ENCODE results near the gene PPARD. TPM values are rescaled to one million over a fixed set of nuclear protein-coding genes. Genes with fewer than 3 reads are reported as not detected.
"Not testable (repeated sequence)": the region's sequence is repeated elsewhere in the genome, so short reads cannot be mapped to it uniquely, and the experiment has no call there.

The PPARD gene
- total RNA-seq, 2 experiments from 2014 or later, result 23.1 to 23.4 TPM

- peaks cover 37% of the 10 kb centered on the region for H3K36me3 Mint-ChIP-seq (ENCODE audit: low read depth)
- ChIA-PET CTCF (interaction anchor here (0.6 kb wide), 1 partner anchor 21 kb away, joined by 3 read pairs; no protein-coding TSS in a partner anchor), POLR2A (no interaction called here)
- H3K27me3 Mint-ChIP-seq, result no peaks in the 10 kb centered on the region
- no peaks in the 10 kb centered on the region for H3K4me1 Mint-ChIP-seq
- H3K27ac Mint-ChIP-seq, result no peak overlapping the region
- peaks cover 19% of the 10 kb centered on the region for H3K9me3 Mint-ChIP-seq
- no peak for DNase-seq
- no peak overlapping the region for H3K4me3 Mint-ChIP-seq
These were observed 85.5 kb downstream of the PPARD start for GRCh38 chr6:35427851-35428321.

DNA sequence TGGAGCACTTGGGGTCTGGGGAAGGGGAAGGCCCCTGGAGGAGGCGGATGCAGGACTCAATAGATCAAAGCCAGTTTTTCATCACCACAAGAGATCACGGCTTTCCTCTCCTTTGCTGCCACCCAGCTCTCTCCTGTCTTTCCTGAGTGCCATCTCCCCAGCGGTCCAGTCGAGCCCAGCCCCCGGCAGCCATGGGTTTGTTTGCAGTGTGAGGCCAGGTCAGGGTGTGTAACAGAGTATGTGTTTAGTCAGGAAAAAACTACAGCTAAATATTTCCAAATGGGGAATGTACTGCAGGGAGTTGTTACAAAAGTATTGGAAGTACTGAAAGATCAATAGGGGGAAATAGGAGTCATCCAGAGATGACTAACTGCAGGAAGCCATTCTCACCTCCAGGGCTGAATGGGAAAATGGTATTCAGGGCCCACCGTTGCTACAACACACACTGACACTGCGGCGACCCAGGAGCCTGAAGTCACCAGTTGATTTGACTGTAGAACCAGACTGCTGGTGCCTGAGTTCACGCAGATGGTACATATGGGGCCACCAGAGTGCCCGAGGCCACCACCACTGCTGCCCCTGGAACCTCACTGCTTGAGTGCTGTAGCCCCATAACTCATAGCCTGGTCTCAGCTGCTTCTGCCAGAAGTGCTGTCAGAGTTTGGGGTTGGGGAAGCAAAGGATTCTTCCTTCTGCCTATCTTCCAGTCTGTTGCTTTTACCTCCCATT lies 86.2 kb downstream of the PPARD start:
- no peak for DNase-seq
- Mint-ChIP-seq H3K9me3 (peaks cover 19% of the 10 kb centered on the region), H3K27me3 (no peaks in the 10 kb centered on the region), H3K27ac (no peak overlapping the region), H3K4me3 (no peak overlapping the region), H3K36me3 (ENCODE audit: low read depth) (peaks cover 37% of the 10 kb centered on the region), H3K4me1 (no peaks in the 10 kb centered on the region)
- POLR2A ChIA-PET, result no interaction called here
- CTCF ChIA-PET, result interaction anchor here (0.6 kb wide), 1 partner anchor 21 kb away, joined by 3 read pairs; no protein-coding TSS in a partner anchor

GRCh38 chr6:35429463-35429862 lies 87.1 kb downstream of the PPARD start:
- Mint-ChIP-seq H3K27ac (no peak overlapping the region), H3K4me3 (no peak overlapping the region), H3K4me1 (no peaks in the 10 kb centered on the region), H3K36me3 (ENCODE audit: low read depth) (peaks cover 37% of the 10 kb centered on the region), H3K9me3 (peaks cover 19% of the 10 kb centered on the region), H3K27me3 (no peaks in the 10 kb centered on the region)
- no peak for DNase-seq
- CTCF ChIA-PET, result interaction anchor here (0.9 kb wide), 1 partner anchor 20 kb away, joined by 3 read pairs; no protein-coding TSS in a partner anchor
- POLR2A ChIA-PET, result no interaction called here

- CTCF ChIA-PET, result interaction anchor here (1.1 to 1.7 kb wide), 3 partner anchors 12 to 136 kb away, joined by 3 to 5 read pairs (median 4); no protein-coding TSS in a partner anchor
- no peak for DNase-seq
- H3K36me3 Mint-ChIP-seq (ENCODE audit: low read depth), result peaks cover 18% of the 10 kb centered on the region
- no peaks in the 10 kb centered on the region for H3K27me3 Mint-ChIP-seq
- H3K27ac Mint-ChIP-seq, result no peak overlapping the region
- POLR2A ChIA-PET, result interaction anchor here (2.0 kb wide), 1 partner anchor 12 kb away, joined by 6 read pairs; no protein-coding TSS in a partner anchor
- no peak overlapping the region for H3K4me3 Mint-ChIP-seq
- no peaks in the 10 kb centered on the region for H3K4me1 Mint-ChIP-seq
- H3K9me3 Mint-ChIP-seq, result peaks cover 19% of the 10 kb centered on the region
These were observed 89.9 kb downstream of the PPARD start for GRCh38 chr6:35432291-35432690.

DNA sequence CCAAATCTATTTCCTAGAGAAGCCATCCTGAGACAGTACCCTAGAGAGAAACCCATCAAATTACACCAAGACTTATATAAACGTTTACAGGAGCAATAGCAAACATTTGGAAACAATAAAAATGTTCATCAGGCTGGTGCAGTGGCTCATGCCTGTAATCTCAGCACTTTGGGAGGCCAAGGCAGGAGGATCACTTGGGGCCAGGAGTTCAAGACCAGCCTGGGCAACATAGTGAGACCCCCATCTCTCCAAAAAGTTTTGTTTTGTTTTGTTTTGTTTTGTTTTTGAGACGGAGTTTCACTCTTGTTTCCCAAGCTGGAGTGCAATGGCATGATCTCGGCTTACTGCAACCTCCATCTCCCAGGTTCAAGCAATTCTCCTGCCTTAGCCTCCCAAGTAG lies 90.3 kb downstream of the PPARD start:
- H3K27me3 Mint-ChIP-seq, DNase-seq, H3K4me3 Mint-ChIP-seq, H3K27ac Mint-ChIP-seq, H3K4me1 Mint-ChIP-seq: not testable (repeated sequence)
- H3K36me3 Mint-ChIP-seq (ENCODE audit: low read depth), result peaks cover 18% of the 10 kb centered on the region
- POLR2A ChIA-PET, result interaction anchor here (2.0 kb wide), 1 partner anchor 13 kb away, joined by 6 read pairs; no protein-coding TSS in a partner anchor
- H3K9me3 Mint-ChIP-seq, result peaks cover 19% of the 10 kb centered on the region
- CTCF ChIA-PET, result interaction anchor here (1.1 to 1.7 kb wide), 3 partner anchors 12 to 137 kb away, joined by 3 to 5 read pairs (median 4); no protein-coding TSS in a partner anchor

- DNase-seq, result no peak
- no peaks in the 10 kb centered on the region for H3K27me3 Mint-ChIP-seq
- H3K4me1 Mint-ChIP-seq, result no peaks in the 10 kb centered on the region
- POLR2A ChIA-PET, result no interaction called here
- no peak overlapping the region for H3K4me3 Mint-ChIP-seq
- CTCF ChIA-PET, result interaction anchor here (0.5 kb wide), 1 partner anchor 110 kb away, joined by 3 read pairs; no protein-coding TSS in a partner anchor
- H3K36me3 Mint-ChIP-seq (ENCODE audit: low read depth), result no peaks in the 10 kb centered on the region
- peaks cover 2% of the 10 kb centered on the region for H3K9me3 Mint-ChIP-seq
- H3K27ac Mint-ChIP-seq, result no peak overlapping the region
These were observed 92.9 kb downstream of the PPARD start for GRCh38 chr6:35435074-35435837.

DNA sequence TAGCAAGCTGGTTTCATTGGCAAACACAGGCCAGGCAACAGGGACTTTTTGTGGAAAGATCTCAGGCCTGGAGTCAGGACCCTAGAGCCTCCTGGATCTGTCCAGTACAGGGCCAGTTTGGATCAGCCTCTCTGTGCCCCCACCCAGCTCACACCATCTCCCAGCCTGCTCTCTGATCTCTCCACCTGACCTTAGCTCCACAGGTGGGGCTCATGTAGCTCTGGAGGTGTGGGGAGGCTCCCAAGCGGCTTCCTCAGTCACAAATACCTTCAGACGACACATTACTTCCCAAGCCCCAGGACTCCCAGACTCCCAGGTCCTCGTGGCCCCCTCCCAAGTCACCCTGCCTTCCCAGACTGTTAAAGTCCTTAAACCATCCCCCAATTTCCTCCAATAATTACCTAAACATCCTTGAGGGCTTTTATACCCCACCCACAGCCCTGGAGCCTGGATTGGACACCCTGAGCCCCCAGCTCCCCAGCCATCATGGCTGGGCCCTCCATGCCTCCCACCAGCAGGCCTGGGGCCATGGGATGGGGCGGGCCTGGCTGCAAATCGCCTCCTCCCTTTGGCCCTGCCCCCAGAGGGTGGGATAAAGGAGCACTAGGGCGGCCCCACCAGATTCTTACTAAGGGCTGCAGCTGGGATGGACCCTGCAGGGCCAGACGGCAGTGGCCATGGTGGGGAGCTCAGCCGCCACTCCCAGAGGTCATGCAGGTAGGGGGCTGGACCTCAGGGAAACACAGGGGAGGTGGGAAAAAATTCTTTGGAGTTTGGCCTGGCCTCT lies 93.9 kb downstream of the PPARD start:
- CTCF ChIA-PET, result no interaction called here
- Mint-ChIP-seq H3K4me3 (no peak overlapping the region), H3K4me1 (no peaks in the 10 kb centered on the region), H3K27ac (no peak overlapping the region), H3K36me3 (ENCODE audit: low read depth) (no peaks in the 10 kb centered on the region), H3K27me3 (no peaks in the 10 kb centered on the region), H3K9me3 (no peaks in the 10 kb centered on the region)
- no peak for DNase-seq
- POLR2A ChIA-PET, result no interaction called here

GRCh38 chr6:35438378-35439065 lies 96.2 kb downstream of the PPARD start:
- H3K27me3 Mint-ChIP-seq; H3K4me1 Mint-ChIP-seq; CTCF ChIA-PET; H3K27ac Mint-ChIP-seq; H3K36me3 Mint-ChIP-seq (ENCODE audit: low read depth); DNase-seq; H3K4me3 Mint-ChIP-seq; POLR2A ChIA-PET; H3K9me3 Mint-ChIP-seq: not testable (repeated sequence)

GRCh38 chr6:35439308-35439707 lies 97.0 kb downstream of the PPARD start:
- H3K27ac Mint-ChIP-seq, result no peak overlapping the region
- no peak overlapping the region for H3K4me3 Mint-ChIP-seq
- no peak for DNase-seq
- H3K9me3 Mint-ChIP-seq, result no peaks in the 10 kb centered on the region
- no peaks in the 10 kb centered on the region for H3K27me3 Mint-ChIP-seq
- ChIA-PET POLR2A (no interaction called here), CTCF (no interaction called here)
- H3K36me3 Mint-ChIP-seq (ENCODE audit: low read depth), result no peaks in the 10 kb centered on the region
- H3K4me1 Mint-ChIP-seq, result no peaks in the 10 kb centered on the region

GRCh38 chr6:35441205-35441604 lies 98.8 kb downstream of the PPARD start:
- ChIA-PET CTCF (interaction anchor here (0.7 kb wide), 1 partner anchor 143 kb away, joined by 3 read pairs; the partner anchor contains the start of gene DEF6), POLR2A (interaction anchor here (0.7 kb wide), 1 partner anchor 97 kb away, joined by 3 read pairs; no protein-coding TSS in a partner anchor)
- Mint-ChIP-seq H3K9me3 (no peaks in the 10 kb centered on the region), H3K4me1 (peaks cover 9% of the 10 kb centered on the region), H3K27ac (no peak overlapping the region), H3K36me3 (ENCODE audit: low read depth) (no peaks in the 10 kb centered on the region), H3K4me3 (no peak overlapping the region), H3K27me3 (no peaks in the 10 kb centered on the region)
- no peak for DNase-seq

- POLR2A ChIA-PET, result interaction anchor here (0.7 kb wide), 1 partner anchor 98 kb away, joined by 3 read pairs; no protein-coding TSS in a partner anchor
These were observed 99.3 kb downstream of the PPARD start for GRCh38 chr6:35441642-35442041.

DNA sequence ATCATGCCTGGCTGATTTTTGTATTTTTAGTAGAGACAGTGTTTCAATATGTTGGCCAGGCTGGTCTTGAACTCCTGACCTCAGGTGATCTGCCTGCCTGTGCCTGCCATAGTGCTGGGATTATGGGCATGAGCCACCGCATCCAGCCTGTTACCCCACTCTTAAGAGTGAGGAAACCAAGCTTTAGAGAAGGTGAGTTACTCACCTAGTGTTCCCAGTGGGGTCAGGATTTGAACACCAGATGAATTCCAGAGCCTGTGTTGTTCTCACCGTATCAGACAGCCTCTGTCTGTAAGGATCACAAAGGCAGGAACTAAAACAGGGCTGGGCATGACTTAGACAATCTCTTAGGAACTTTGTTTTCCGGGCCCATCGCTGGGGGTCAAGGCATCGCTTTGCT lies 100.3 kb downstream of the PPARD start:
- ChIA-PET CTCF (no interaction called here), POLR2A (interaction anchor here (0.8 kb wide), 1 partner anchor 15 kb away, joined by 3 read pairs; no protein-coding TSS in a partner anchor)
- Mint-ChIP-seq H3K36me3 (ENCODE audit: low read depth) (no peaks in the 10 kb centered on the region), H3K4me1 (peaks cover 11% of the 10 kb centered on the region), H3K27ac (no peak overlapping the region), H3K4me3 (no peak overlapping the region), H3K9me3 (no peaks in the 10 kb centered on the region), H3K27me3 (no peaks in the 10 kb centered on the region)
- no peak for DNase-seq

More at GRCh38 chr6:35441642-35442041, 99.3 kb downstream of the PPARD start:
- Mint-ChIP-seq H3K27me3 (no peaks in the 10 kb centered on the region), H3K9me3 (no peaks in the 10 kb centered on the region), H3K36me3 (ENCODE audit: low read depth) (no peaks in the 10 kb centered on the region), H3K4me1 (peaks cover 11% of the 10 kb centered on the region), H3K4me3 (no peak overlapping the region), H3K27ac (no peak overlapping the region)
- CTCF ChIA-PET, result interaction anchor here (0.7 kb wide), 1 partner anchor 81 kb away, joined by 3 read pairs; no protein-coding TSS in a partner anchor
- no peak for DNase-seq
